Upper lobe of left lung (tissue), 6 donors: ENCODE data around the gene PILRA. TPM values are rescaled to one million over a fixed set of nuclear protein-coding genes. Genes with fewer than 3 reads are reported as not detected.

Source experiments
- ATAC-seq, 2 donors: fragments of 200-7000 bp; cut with Tn5 transposase; one replicate each; pipeline ENCODE4 v1.9.1; 2022; ENCODE audit warnings: mild to moderate bottlenecking in 2 of 2, moderate library complexity in 2 of 2; ENCODE audit not compliant: low FRiP score in 2 of 2
- DNase-seq, 2 donors: peaks; one replicate each; pipeline ENCODE4 v3.0.0-alpha.2; 2019 to 2020
- H3K27ac ChIP-seq, 4 donors: fragments of 200-600 bp; sonication (generic); one replicate each; pipeline ENCODE4 v1.5.1; 2016 to 2019
- H3K27me3 ChIP-seq, 4 donors: fragments of 200-600 bp; sonication (generic); one replicate each; pipeline ENCODE4 v1.5.1; 2017 to 2019
- H3K36me3 ChIP-seq, 4 donors: fragments of 200-600 bp; sonication (generic); one replicate each; pipeline ENCODE4 v1.5.1; 2016 to 2019
- H3K4me1 ChIP-seq, 4 donors: fragments of 200-600 bp; sonication (generic); one replicate each; pipeline ENCODE4 v1.5.1; 2018 to 2019
- H3K4me3 ChIP-seq, 4 donors: fragments of 200-600 bp; sonication (generic); one replicate each; pipeline ENCODE4 v1.5.1; 2017 to 2019; ENCODE audit warnings: mild to moderate bottlenecking in 2 of 4, moderate library complexity in 1 of 4
- H3K9me3 ChIP-seq, 4 donors: fragments of 200-600 bp; sonication (generic); one replicate each; pipeline ENCODE4 v1.5.1; 2018 to 2019
- EP300 ChIP-seq, 4 donors: sonication (generic); formaldehyde crosslinking; IDR thresholded peaks; one replicate each; pipeline ENCODE4 v1.5.1; 2017; ENCODE audit warnings: antibody characterized with exemption in 4 of 4, control low read depth in 2 of 4
- POLR2A ChIP-seq, 4 donors: fragments of 450-650 bp; IDR thresholded peaks; one replicate each; pipeline ENCODE4 v1.5.1; 2016 to 2017; ENCODE audit warnings: antibody characterized with exemption in 4 of 4, mild to moderate bottlenecking in 2 of 4
- POLR2AphosphoS5 ChIP-seq, 2 donors: sonication (generic); formaldehyde crosslinking; IDR thresholded peaks; one replicate each; pipeline ENCODE4 v1.5.1; 2017; ENCODE audit warnings: antibody characterized with exemption in 2 of 2
- WGBS, 2 donors: methylation state at CpG; one replicate each; pipeline ENCODE4 v1.1.5; 2017 to 2018; 5-methylcytosine and 5-hydroxymethylcytosine counted together
- total RNA-seq, 6 donors: library from RNA; depleted of rRNA in 4 of 6; stranded (reverse); fragments of >200 nt in 4 of 6; gene quantifications; one replicate each; pipeline versions ENCODE4 v1.1.0 to v1.2.1, GENCODE V29; 2016 to 2021
- TF ChIP-seq, protein P1 (sequence below), 6 experiments: fragments of 450-650 bp in 4 of 6; fragments of 200-600 bp in 2 of 6; sonication (generic) in 2 of 6; IDR thresholded peaks; one replicate each; pipeline ENCODE4 v1.5.1; 2016 to 2019; ENCODE audit warnings: antibody characterized with exemption in 6 of 6
- donor health status: DM: no; HTN: no; CAD: no; lungs with moderate emphysema.
- donor health status: DM: no; HTN: yes; CAD: no; lungs with severe emphysema.

The PILRA gene
- total RNA-seq, 6 donors from 2014 or later: 15.2 to 52.4 (median 24.2) TPM

DNA sequence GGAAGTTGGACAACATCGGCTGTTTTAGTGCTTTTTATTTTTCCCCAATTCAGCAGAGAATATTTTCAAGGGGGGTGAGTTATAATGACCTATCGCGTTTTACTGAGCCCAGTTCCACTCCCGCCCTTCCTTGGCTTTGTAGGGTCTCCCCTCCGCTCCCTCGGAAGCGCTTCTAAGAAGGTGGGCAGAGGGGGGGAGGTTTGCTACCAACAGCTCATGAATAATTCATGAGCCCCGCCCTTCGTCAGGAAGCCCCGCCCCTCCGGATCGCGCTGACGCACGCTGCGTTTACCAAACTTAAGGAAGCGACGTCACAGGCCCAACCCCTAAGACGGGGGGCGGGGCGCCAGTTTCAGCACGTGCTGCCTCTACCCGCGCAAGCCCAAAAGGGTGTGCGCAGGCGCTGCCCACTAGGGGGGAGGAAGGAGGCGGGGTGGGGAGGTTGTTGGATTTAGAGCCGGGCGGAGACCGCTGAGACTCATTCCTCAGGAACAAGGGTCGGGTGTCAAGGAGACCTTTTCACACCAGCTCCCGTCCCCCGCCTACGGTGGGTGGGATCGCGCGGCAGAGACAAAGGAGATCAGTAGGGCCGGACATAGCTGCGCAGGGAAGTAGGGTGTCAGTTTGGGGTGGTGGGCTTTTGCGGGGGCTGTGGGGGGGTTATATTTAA, 55.8 kb downstream of the PILRA start:
- DNase-seq (peak; percentile 100), ATAC-seq (peak; percentile 91 to 95)
- peak in 1 of 4 donors; percentile 72 for TF ChIP-seq EP300 (IDR thresholded peaks at IDR 0.05)
- TF ChIP-seq, protein P1, sequence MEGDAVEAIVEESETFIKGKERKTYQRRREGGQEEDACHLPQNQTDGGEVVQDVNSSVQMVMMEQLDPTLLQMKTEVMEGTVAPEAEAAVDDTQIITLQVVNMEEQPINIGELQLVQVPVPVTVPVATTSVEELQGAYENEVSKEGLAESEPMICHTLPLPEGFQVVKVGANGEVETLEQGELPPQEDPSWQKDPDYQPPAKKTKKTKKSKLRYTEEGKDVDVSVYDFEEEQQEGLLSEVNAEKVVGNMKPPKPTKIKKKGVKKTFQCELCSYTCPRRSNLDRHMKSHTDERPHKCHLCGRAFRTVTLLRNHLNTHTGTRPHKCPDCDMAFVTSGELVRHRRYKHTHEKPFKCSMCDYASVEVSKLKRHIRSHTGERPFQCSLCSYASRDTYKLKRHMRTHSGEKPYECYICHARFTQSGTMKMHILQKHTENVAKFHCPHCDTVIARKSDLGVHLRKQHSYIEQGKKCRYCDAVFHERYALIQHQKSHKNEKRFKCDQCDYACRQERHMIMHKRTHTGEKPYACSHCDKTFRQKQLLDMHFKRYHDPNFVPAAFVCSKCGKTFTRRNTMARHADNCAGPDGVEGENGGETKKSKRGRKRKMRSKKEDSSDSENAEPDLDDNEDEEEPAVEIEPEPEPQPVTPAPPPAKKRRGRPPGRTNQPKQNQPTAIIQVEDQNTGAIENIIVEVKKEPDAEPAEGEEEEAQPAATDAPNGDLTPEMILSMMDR (IDR thresholded peaks at IDR 0.05): peak; percentile 18 to 86 (median 71)
- TF ChIP-seq POLR2A (IDR thresholded peaks at IDR 0.05): peak in 2 of 4 donors; percentile 86
- TF ChIP-seq POLR2AphosphoS5 (IDR thresholded peaks at IDR 0.05): peak; percentile 80 to 86
- Histone ChIP-seq H3K4me1 (peaks cover 23 to 45% (median 26%) of the 10 kb centered on the region in 4 donors), H3K27me3 (no peaks in the 10 kb centered on the region), H3K36me3 (peaks cover 4 to 24% (median 19%) of the 10 kb centered on the region in 4 donors), H3K9me3 (peaks cover 0 to 6% (median 0%) of the 10 kb centered on the region in 4 donors), H3K27ac (peak overlapping the region; percentile 98 to 100 (median 100)), H3K4me3 (peak overlapping the region; percentile 61 to 94 (median 91))
- WGBS, 2 donors: 0 to 2% methylated on average over 15 to 40 of the region's 40 CpGs

- Histone ChIP-seq H3K36me3 (peaks cover 5 to 31% (median 25%) of the 10 kb centered on the region in 4 donors), H3K4me3 (peak within 1 kb of the TSS; percentile 72 to 94 (median 91)), H3K27ac (peak within 1 kb of the TSS; percentile 98 to 100 (median 100)), H3K27me3 (no peaks in the 10 kb centered on the region), H3K4me1 (peaks cover 26 to 53% (median 31%) of the 10 kb centered on the region in 4 donors), H3K9me3 (peaks cover 0 to 6% (median 0%) of the 10 kb centered on the region in 4 donors)
- ATAC-seq (peak; percentile 84), DNase-seq (peak; percentile 97 to 99)
- TF ChIP-seq POLR2AphosphoS5 (IDR thresholded peaks at IDR 0.05) (peak in 1 of 2 donors; percentile 50), EP300 (IDR thresholded peaks at IDR 0.05) (no peak), POLR2A (IDR thresholded peaks at IDR 0.05) (peak in 3 of 4 donors; percentile 9 to 72 (median 65))
- TF ChIP-seq, protein P1 (IDR thresholded peaks at IDR 0.05): peak in 1 of 6 experiments; percentile 7
- 1 to 4% methylated on average over 15 to 57 of the region's 95 CpGs for WGBS, 2 donors
Observed at GRCh38 chr7:100429637-100430492, 56.6 kb downstream of the PILRA start, which contains the start of gene MEPCE. Gene MEPCE, plus strand, starts transcription at chr7:100429831. Its CDS starts 188 bp downstream, at chr7:100430019.

- DNase-seq: peak in 1 of 2 donors; percentile 71
- WGBS, 2 donors: 24 to 26% methylated on average over 13 to 28 of the region's 31 CpGs
- peak overlapping the region; percentile 98 to 100 (median 100) for H3K27ac ChIP-seq
- peaks cover 0 to 6% (median 0%) of the 10 kb centered on the region in 4 donors for H3K9me3 ChIP-seq
- ATAC-seq: no peak
- peak overlapping the region; percentile 72 to 94 (median 91) for H3K4me3 ChIP-seq
- H3K4me1 ChIP-seq: peaks cover 32 to 61% (median 39%) of the 10 kb centered on the region in 4 donors
- no peaks in the 10 kb centered on the region for H3K27me3 ChIP-seq
- TF ChIP-seq EP300 (IDR thresholded peaks at IDR 0.05): no peak
- TF ChIP-seq, protein P1 (IDR thresholded peaks at IDR 0.05): no peak
- TF ChIP-seq POLR2AphosphoS5 (IDR thresholded peaks at IDR 0.05): no peak
- no peak for TF ChIP-seq POLR2A (IDR thresholded peaks at IDR 0.05)
- peaks cover 5 to 32% (median 26%) of the 10 kb centered on the region in 4 donors for H3K36me3 ChIP-seq
Observed at GRCh38 chr7:100430493-100431285, 57.4 kb downstream of the PILRA start.

GRCh38 chr7:100431286-100431735, 58.0 kb downstream of the PILRA start:
- DNase-seq (no peak), ATAC-seq (no peak)
- Histone ChIP-seq H3K4me3 (peak overlapping the region in 3 of 4 donors; percentile 89 to 94 (median 93)), H3K9me3 (peaks cover 0 to 6% (median 0%) of the 10 kb centered on the region in 4 donors), H3K36me3 (peaks cover 5 to 32% (median 26%) of the 10 kb centered on the region in 4 donors), H3K27ac (peak overlapping the region; percentile 20 to 100 (median 99)), H3K27me3 (no peaks in the 10 kb centered on the region), H3K4me1 (peaks cover 32 to 61% (median 39%) of the 10 kb centered on the region in 4 donors)
- TF ChIP-seq EP300 (IDR thresholded peaks at IDR 0.05) (no peak), POLR2AphosphoS5 (IDR thresholded peaks at IDR 0.05) (no peak), POLR2A (IDR thresholded peaks at IDR 0.05) (no peak)
- TF ChIP-seq, protein P1 (IDR thresholded peaks at IDR 0.05): no peak
- 87 to 89% methylated on average over 14 to 23 of the region's 23 CpGs for WGBS, 2 donors
